Amniotic stem cell (primary cell): ENCODE measurements around the gene SLC6A11.

Experiments
- DNase-seq: peaks from one replicate; lab custom pipeline; 2025; lab: John Stamatoyannopoulos, UW

The SLC6A11 gene

GRCh38 chr3:10790713-10791112 lies 25.3 kb upstream of the SLC6A11 start:
- no peak for DNase-seq

GRCh38 chr3:10792208-10792607 lies 23.8 kb upstream of the SLC6A11 start:
- DNase-seq: no peak

GRCh38 chr3:10798600-10799367 lies 17.2 kb upstream of the SLC6A11 start:
- DNase-seq: no peak

- DNase-seq: no peak
These were observed 11.8 kb upstream of the SLC6A11 start for GRCh38 chr3:10804183-10804648.

DNA sequence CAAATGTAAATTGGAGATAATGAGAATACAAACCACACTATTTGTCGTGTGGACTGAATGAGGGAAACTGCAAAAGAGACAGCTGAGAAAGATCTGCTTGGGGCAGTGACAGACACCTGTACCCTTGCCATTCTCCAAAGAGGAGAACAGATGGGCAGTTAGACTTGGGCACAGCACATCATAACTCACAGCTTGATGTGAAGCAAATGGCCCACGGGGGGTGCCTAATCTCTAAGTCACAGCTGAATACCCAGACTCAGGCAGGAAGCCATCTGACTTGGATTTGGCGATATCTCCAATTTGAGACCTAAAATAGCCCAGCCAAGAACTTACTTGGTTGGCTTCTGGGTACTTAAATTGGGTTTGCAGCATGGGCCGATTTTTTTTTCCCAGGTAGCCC lies 10.0 kb upstream of the SLC6A11 start:
- no peak for DNase-seq

GRCh38 chr3:10808130-10808735 lies 7.8 kb upstream of the SLC6A11 start:
- DNase-seq: no peak

DNA sequence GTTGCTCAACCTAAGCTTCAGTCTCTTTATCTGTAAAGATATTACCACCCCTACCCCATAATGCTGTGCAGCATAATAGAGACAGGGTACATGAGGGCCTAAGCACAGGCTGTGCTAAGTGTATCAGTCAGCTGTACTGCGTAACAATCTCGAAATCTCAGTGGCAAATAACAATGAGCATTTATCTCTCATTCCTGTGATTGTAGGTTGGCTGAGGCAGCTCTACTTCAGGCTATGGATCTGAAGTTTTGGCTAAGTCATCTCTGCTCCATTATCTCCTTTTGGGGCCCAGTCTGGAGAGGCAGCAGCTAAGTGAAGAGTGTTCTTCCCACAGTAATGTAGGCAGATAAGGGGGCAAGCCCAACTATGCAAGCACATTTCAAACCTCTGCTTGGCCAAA lies 7.1 kb upstream of the SLC6A11 start:
- DNase-seq: no peak

- no peak for DNase-seq
These were observed 5.7 kb upstream of the SLC6A11 start for GRCh38 chr3:10810376-10810775.

DNA sequence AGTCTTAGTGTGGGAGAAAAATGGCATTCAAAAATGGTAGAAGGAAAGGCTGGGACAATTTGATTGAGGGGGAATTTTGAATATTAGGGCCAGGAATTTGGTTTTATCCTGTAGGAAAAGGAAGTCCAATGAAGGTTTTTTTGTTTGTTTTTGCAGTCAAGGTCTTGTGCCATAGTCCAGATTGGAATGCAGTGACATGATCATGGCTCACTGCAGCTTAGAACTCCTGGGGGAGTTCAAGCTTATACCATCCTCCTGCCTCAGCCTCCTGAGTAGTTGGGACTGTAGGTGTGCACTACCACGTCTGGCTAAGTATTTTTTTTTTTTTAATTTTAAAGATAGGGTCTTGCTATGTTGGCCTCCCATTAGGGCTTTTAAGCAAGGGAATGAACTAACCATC lies 2.6 kb upstream of the SLC6A11 start:
- no peak for DNase-seq

- no peak for DNase-seq
These were observed 1.4 kb upstream of the SLC6A11 start for GRCh38 chr3:10814623-10815022.

DNA sequence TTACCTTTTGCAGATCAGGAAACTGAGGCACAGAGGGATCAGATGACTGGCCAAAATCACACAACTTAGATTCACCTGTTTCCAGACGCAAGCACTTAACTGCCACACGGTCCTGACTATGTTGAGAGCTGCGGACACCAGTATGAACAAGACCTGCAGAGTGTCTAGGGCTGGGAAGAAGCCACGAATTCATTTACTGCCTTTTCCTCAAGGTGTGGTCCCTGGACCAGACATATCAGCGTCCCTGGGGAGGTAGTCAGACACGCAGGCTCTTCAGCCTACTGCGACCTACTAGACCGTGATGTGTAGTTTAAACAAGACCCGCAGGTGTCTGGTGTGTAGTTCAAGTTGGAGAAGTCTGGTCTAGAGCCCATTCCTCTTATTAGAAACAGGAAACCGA lies 541 bp upstream of the SLC6A11 start:
- DNase-seq: no peak

DNA sequence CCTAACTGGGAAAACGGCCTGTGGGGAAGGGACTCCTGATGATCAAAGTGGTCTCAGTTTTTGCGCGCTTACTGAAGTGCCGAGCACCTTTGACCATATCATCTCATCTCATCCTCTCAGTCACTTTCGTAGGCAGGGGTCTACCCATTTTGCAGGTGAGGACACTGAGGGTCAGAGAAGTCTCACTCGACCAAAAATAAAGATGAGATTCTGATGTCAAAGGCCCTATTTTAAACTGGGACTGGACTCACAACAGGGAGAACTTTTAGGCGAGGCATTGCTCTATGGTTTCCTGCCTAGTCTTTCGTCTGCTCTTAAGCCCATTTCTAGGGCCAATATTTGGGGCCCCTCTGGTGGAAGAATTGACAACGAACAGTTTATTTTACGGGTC lies 830 bp downstream of the SLC6A11 start:
- no peak for DNase-seq

- no peak for DNase-seq
These were observed 1.5 kb downstream of the SLC6A11 start for GRCh38 chr3:10817506-10817905.

DNA sequence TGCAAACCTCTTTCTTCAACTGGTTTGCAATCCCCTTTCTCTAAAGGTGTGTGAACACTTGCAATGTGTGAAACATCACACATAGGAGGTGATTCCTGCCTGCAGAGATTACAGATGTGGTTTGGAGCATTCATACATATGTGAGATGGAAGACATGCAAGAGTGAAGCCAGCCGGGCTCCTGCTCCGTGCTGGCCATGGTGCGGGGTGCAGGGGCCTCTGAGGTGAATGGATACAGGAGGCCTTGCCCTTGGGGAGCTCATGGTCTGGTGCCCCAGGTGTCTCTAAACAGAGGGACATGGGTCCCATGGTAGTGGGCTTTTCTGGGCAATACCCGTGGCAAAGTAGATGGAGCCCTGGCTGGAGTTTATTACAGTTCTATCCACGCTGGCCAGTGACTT lies 6.0 kb downstream of the SLC6A11 start:
- no peak for DNase-seq

- DNase-seq: no peak
These were observed 6.9 kb downstream of the SLC6A11 start for GRCh38 chr3:10822708-10823515.

- no peak for DNase-seq
These were observed 7.4 kb downstream of the SLC6A11 start for GRCh38 chr3:10823516-10823818.

- no peak for DNase-seq
These were observed 8.4 kb downstream of the SLC6A11 start for GRCh38 chr3:10824468-10824867.

- DNase-seq: no peak
These were observed 17.9 kb downstream of the SLC6A11 start for GRCh38 chr3:10833855-10834414.

DNA sequence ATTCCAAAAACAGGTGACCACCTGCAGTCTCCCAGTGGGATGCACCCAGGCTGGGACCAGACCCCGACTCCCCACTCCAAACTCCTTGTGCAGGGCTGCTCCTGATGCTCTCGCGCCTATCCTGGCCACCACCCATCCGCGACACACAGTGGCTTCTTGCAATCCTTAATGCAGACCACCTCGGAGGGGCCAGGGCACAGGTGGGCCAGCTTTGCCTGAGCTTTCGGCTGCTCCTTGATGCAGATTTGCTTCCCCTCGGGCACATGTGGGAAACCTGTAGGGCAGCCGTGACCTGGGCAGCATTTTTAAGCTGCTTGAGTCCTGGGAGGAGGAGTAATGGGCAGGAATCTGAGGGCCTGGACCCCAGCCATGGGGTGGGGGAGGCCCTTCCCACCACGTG lies 18.9 kb downstream of the SLC6A11 start:
- no peak for DNase-seq

GRCh38 chr3:10835406-10835805 lies 19.4 kb downstream of the SLC6A11 start:
- DNase-seq: no peak

- no peak for DNase-seq
These were observed 20.6 kb downstream of the SLC6A11 start for GRCh38 chr3:10836676-10837075.

- no peak for DNase-seq
These were observed 21.8 kb downstream of the SLC6A11 start for GRCh38 chr3:10837849-10838248.

DNA sequence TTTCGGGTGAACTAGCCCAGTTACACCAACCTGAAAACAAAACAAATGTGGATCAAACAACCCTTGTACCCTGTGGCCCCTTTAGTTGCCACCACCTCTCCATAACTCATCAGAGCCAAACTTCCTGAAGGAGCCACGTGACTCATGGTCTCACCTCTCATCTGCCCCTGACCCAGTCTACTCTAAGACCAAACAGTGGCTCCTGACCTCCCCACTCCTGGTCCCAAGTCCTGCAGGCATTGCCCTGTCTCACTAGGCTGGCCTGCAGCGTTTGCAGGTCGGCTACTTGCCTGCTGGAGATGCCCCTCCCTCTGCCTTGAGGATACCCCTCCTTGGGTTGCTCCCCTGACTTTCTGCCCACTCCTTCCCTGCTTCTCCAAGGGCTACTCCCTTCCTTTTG lies 23.1 kb downstream of the SLC6A11 start:
- no peak for DNase-seq
